Parathyroid adenoma (tissue), 2 donors: ENCODE results near the gene MRPL38.

Experiments used
- H2AFZ ChIP-seq: fragments of 300-600 bp; sonication (generic); one replicate; pipeline ENCODE4 v1.7.0; 2017; ENCODE audit warnings: antibody characterized with exemption, mild to moderate bottlenecking
- H3K27ac ChIP-seq: fragments of 300-600 bp; sonication (generic); one replicate; pipeline ENCODE4 v1.7.0; 2017
- H3K27me3 ChIP-seq: fragments of 300-600 bp; sonication (generic); one replicate; pipeline ENCODE4 v1.7.0; 2017; ENCODE audit warnings: low read length; ENCODE audit not compliant: control insufficient read depth, insufficient read depth
- H3K36me3 ChIP-seq: fragments of 300-600 bp; sonication (generic); one replicate; pipeline ENCODE4 v1.7.0; 2017; ENCODE audit warnings: low read length; ENCODE audit not compliant: control insufficient read depth, insufficient read depth
- H3K4me1 ChIP-seq: fragments of 300-600 bp; sonication (generic); one replicate; pipeline ENCODE4 v1.7.0; 2017; ENCODE audit warnings: control low read depth
- H3K4me2 ChIP-seq: fragments of 300-600 bp; sonication (generic); one replicate; pipeline ENCODE4 v1.7.0; 2017; ENCODE audit warnings: low read length
- H3K4me3 ChIP-seq: fragments of 300-600 bp; sonication (generic); one replicate; pipeline ENCODE4 v1.7.0; 2017; ENCODE audit warnings: low read depth, low read length
- H3K79me2 ChIP-seq: fragments of 300-600 bp; sonication (generic); one replicate; pipeline ENCODE4 v1.7.0; 2017; ENCODE audit warnings: control low read depth
- H3K9ac ChIP-seq: fragments of 300-600 bp; sonication (generic); one replicate; pipeline ENCODE4 v1.7.0; 2017; ENCODE audit warnings: mild to moderate bottlenecking
- H3K9me3 ChIP-seq: fragments of 300-600 bp; sonication (generic); one replicate; pipeline ENCODE4 v1.7.0; 2017; ENCODE audit warnings: low read length; ENCODE audit not compliant: control insufficient read depth
- TF ChIP-seq, protein P1 (sequence below): fragments of 300-600 bp; sonication (generic); IDR thresholded peaks from one replicate; pipeline ENCODE4 v1.7.0; 2017; ENCODE audit warnings: antibody characterized with exemption, mild to moderate bottlenecking
- donor health status: primary hyperparathyroidism.

The MRPL38 gene

DNA sequence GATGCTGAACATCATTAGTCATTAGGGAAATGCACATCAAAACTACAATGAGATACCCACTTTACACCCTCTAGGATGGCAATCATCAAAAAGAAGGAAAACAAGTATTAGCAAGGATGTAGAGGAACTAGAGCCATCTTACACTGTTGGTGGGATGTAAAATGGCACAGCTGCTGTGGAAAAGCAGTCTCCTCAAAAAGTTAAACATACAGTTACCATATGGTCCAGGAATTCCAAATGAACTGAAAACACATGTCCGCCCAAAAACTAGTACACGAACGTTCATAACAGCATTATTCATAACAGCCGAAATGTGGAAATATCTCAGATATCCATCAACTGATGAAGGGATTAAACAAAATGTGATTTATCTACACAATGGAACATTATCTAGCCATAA, 29.1 kb upstream of the MRPL38 start:
- TF ChIP-seq, protein P1, sequence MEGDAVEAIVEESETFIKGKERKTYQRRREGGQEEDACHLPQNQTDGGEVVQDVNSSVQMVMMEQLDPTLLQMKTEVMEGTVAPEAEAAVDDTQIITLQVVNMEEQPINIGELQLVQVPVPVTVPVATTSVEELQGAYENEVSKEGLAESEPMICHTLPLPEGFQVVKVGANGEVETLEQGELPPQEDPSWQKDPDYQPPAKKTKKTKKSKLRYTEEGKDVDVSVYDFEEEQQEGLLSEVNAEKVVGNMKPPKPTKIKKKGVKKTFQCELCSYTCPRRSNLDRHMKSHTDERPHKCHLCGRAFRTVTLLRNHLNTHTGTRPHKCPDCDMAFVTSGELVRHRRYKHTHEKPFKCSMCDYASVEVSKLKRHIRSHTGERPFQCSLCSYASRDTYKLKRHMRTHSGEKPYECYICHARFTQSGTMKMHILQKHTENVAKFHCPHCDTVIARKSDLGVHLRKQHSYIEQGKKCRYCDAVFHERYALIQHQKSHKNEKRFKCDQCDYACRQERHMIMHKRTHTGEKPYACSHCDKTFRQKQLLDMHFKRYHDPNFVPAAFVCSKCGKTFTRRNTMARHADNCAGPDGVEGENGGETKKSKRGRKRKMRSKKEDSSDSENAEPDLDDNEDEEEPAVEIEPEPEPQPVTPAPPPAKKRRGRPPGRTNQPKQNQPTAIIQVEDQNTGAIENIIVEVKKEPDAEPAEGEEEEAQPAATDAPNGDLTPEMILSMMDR, result no peak
- Histone ChIP-seq H3K27ac (no peak overlapping the region), H3K79me2 (no peaks in the 10 kb centered on the region), H3K36me3 (no peaks in the 10 kb centered on the region), H3K27me3 (no peaks in the 10 kb centered on the region), H3K9me3 (no peaks in the 10 kb centered on the region), H3K4me3 (no peak overlapping the region), H3K9ac (no peak overlapping the region), H3K4me1 (no peaks in the 10 kb centered on the region), H2AFZ (no peak overlapping the region), H3K4me2 (no peak overlapping the region)

DNA sequence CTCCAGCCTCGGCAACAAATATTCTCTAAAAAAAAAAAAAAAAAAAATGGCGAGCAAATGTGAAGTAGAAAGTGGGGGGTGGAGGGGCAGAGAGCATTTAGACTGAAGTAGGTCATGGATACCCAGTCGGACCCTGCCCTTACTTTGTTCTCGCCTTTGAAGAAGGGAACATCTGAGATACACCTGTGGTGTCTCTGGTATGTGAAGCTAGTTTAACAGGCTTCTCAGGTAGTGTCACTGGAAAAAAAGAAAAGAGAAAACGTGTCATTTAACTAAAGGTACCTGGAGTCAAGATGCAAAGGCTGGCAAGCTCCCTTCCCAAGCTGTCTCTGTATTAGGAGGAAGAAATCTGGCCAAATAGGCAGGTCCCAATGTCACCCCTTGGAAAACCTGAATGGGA, 28.2 kb upstream of the MRPL38 start:
- Histone ChIP-seq H3K36me3 (no peaks in the 10 kb centered on the region), H3K9me3 (no peaks in the 10 kb centered on the region), H3K4me1 (no peaks in the 10 kb centered on the region), H3K9ac (no peak overlapping the region), H3K27me3 (no peaks in the 10 kb centered on the region), H3K27ac (no peak overlapping the region), H2AFZ (no peak overlapping the region), H3K79me2 (no peaks in the 10 kb centered on the region), H3K4me2 (no peak overlapping the region), H3K4me3 (no peak overlapping the region)
- TF ChIP-seq, protein P1, result no peak

DNA sequence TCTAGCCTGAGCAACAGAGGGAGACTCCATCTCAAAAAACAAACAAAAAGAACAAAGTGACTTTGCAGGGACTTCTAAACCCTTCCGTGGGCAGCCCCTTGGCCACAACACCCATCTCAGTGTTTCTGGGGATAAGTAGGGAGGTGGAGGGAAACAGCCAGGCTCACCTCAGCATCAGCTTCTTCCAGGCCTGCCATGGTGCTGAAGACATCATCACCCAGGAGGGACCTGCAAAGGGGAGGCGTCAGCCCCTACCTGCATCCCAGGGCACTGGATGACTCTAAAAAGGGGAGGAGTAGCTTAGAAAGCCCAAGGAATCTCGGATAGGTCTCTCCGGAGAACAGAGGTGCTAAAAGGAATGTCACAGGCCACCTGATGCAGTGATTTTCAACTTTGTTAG, 26.4 kb upstream of the MRPL38 start:
- H3K27ac ChIP-seq, result no peak overlapping the region
- no peaks in the 10 kb centered on the region for H3K36me3 ChIP-seq
- no peaks in the 10 kb centered on the region for H3K27me3 ChIP-seq
- H3K4me1 ChIP-seq, result no peaks in the 10 kb centered on the region
- TF ChIP-seq, protein P1, result no peak
- no peak overlapping the region for H3K9ac ChIP-seq
- no peak overlapping the region for H3K4me2 ChIP-seq
- no peak overlapping the region for H3K4me3 ChIP-seq
- no peaks in the 10 kb centered on the region for H3K79me2 ChIP-seq
- H2AFZ ChIP-seq, result no peak overlapping the region
- H3K9me3 ChIP-seq, result no peaks in the 10 kb centered on the region

DNA sequence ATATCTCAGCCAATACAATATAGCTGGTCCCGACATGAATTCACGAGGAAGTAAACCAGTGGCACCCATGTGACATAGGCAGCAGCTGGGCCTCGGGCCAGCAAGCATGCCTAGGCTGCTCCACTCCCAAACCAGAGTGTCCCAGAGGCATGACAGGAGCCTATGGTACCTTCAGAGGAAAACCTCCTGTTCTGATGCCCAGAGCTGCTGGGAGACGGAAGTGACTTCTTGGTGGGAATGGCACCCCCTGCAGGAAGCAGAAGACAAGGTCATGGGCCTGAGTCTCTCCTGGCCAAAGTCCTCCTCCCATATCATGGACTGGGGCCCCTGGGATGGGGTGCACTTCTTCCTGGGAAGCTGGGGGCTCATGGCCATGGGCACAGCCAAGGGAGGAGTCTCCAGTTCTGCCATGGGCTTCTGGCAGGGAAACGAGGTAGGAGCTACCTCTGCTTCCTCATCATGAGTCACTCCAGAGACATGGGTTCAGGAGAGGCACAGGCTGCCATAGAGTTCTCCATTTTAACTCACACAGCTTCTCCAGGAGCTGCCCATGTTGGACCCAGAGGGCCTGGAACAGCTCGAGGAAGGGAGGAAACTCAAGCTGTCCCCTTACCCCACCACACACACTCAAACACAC, 22.7 kb upstream of the MRPL38 start:
- Histone ChIP-seq H3K79me2 (no peaks in the 10 kb centered on the region), H3K4me3 (no peak overlapping the region), H3K27ac (no peak overlapping the region), H3K9me3 (no peaks in the 10 kb centered on the region), H3K27me3 (no peaks in the 10 kb centered on the region), H3K4me1 (no peaks in the 10 kb centered on the region), H3K36me3 (no peaks in the 10 kb centered on the region), H3K4me2 (no peak overlapping the region), H2AFZ (no peak overlapping the region), H3K9ac (no peak overlapping the region)
- TF ChIP-seq, protein P1, result no peak

DNA sequence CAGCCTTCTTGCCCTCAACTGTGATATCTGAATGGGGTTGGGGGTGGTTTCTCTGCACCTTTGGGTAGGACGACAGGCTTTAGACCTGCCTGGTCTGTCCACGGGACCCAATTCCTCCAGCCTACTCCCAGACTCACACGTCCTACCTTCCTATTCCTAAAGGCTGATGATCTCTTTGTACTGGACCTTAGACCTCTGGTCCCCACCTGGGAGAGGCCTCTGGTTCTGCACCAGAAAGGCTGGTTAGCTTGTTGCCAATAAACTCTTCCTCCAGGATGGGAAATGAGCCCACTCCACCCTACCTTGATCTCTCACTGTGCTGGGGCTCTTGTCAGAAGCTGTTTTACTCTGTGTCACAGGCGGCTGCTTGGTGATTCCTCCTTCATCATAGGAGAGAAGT, 21.8 kb upstream of the MRPL38 start:
- H3K9ac ChIP-seq, result no peak overlapping the region
- H3K9me3 ChIP-seq, result no peaks in the 10 kb centered on the region
- H3K79me2 ChIP-seq, result no peaks in the 10 kb centered on the region
- no peaks in the 10 kb centered on the region for H3K36me3 ChIP-seq
- TF ChIP-seq, protein P1, result no peak
- no peak overlapping the region for H3K27ac ChIP-seq
- no peak overlapping the region for H3K4me2 ChIP-seq
- H2AFZ ChIP-seq, result no peak overlapping the region
- H3K27me3 ChIP-seq, result no peaks in the 10 kb centered on the region
- no peak overlapping the region for H3K4me3 ChIP-seq
- no peaks in the 10 kb centered on the region for H3K4me1 ChIP-seq
